HT-29 (cell line): ENCODE results near the gene BEAN1. TPM values are rescaled to one million over a fixed set of nuclear protein-coding genes. Genes with fewer than 3 reads are reported as not detected.

Source experiments
- DNase-seq: peaks from one replicate; pipeline ENCODE4 v3.0.0-alpha.2; 2015; ENCODE audit warnings: low spot score
- total RNA-seq: library from RNA; depleted of rRNA; stranded (reverse); fragments of >200 nt; shearing (Covaris generic); gene quantifications from 2 replicates; pipeline ENCODE4 v1.2.3, GENCODE V29; 2014; rRNA removed

The BEAN1 gene, protein sequence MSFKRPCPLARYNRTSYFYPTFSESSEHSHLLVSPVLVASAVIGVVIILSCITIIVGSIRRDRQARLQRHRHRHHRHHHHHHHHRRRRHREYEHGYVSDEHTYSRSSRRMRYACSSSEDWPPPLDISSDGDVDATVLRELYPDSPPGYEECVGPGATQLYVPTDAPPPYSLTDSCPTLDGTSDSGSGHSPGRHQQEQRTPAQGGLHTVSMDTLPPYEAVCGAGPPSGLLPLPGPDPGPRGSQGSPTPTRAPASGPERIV
- total RNA-seq: 0.26 TPM in 1 of 2 replicates, not detected in the other

DNA sequence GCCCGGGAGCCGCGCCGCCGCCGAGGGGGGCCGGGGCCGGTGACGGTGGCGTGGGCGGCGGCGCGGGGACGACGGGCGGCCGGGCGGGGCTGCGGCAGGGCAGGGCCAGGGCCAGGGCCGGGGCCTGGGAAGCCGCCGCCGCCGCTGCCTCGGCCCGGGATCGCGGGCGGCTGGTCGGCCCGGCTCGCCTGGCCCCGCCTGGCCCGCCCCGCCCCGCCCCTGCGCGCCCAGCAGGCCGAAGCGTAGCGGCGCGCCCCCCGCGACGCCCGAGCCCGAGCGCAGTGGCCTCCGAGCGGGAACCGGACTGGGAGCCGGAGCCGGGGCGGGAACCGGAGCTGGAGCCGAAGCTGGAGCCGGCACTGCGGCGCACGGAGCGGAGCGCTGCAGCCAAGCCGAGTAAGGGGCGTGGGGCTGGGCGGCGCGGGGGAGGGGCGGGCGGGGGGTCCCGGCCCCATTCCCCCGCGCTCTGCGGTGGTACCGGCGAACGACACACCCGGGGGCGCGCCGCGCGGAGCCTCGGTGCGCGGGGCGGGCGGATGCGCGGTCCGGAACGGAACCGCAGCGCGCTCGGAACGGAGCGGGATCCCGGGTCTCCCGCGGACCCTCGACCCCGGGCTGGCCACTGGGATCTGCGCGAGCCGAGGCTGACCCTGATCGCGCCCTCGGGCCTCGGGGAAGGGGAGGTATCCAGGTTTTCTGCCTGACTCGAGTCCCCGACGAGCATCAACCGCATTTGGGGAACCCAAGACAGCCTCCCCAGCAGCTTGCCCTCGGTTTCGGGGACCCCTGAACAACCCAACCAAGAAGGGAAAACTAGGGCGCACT lies at the start of gene BEAN1:
TSS of gene BEAN1 (plus strand) at position 260 of the 825 bp plus-strand sequence. CDS start 10,382 bp downstream, outside the sequence.
- DNase-seq: no peak

DNA sequence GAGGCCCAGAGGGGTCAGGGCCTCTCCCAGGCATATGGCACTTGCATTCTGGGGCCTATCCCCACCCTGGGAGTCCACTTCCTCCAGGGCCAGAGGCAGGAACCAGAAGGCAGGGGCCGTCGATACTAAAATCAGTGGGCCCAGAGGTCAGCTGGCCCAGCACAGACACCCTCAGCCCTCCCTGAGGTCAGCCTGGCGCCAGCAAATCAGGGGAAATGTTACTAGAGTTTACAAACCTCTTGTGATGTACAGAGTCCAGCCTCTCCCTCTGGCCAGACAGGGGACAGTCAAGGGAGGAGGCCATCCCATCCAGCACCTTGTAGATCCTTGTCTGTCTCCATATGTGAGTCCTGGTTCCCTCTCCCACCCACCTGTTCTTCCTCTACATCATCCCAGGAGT lies 49.8 kb upstream of the BEAN1 start:
- no peak for DNase-seq

DNA sequence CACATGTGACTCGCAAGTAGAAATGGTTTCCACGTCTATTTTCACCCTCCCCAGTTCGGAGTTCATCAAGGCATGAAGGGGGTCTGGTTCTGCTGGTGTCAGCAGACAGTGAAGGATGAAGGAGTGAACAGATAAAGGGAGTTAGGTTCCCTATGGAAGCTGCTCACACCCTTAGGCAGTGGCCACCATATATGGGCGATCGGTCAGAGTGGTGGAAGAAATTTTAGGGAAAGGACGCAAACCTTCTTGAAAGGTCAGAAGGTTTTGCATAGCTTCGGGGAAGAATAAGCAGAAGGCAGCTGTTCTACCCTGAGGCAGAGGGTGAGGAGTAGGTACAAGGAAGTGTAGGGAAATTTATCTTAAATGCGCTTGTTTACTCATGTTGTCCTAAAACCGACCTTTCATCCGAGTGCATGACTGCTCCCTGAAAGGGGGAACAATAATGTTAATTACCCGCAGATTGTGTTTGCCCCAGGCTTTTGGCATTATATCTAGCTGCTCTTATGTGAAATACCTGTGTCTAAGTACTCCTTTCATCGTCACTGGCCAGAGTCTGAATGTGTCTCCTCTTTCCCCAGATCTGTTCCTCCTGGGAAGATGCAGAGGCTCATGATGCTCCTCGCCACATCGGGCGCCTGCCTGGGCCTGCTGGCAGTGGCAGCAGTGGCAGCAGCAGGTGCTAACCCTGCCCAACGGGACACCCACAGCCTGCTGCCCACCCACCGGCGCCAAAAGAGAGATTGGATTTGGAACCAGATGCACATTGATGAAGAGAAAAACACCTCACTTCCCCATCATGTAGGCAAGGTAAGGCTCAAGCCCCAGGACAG lies 48.1 kb upstream of the BEAN1 start:
- no peak for DNase-seq

DNA sequence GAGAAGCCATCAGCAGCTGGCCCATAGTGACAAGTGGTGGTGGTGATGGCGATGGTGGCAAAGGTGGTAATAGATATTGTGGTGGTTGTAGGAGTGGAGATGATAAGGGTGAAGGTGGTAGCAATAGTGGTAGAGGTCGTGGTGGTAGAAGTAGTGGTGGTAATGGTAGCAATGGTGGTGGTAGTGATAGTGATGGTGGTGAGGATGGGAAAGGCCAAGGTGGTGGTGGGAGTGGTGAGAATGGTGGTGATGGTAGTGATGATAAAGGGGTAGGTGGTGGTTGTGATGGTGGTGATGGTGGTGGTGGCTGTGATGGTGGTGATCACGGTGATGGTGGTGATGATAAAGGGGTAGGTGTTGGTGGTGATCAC lies 47.5 kb upstream of the BEAN1 start:
- no peak for DNase-seq

DNA sequence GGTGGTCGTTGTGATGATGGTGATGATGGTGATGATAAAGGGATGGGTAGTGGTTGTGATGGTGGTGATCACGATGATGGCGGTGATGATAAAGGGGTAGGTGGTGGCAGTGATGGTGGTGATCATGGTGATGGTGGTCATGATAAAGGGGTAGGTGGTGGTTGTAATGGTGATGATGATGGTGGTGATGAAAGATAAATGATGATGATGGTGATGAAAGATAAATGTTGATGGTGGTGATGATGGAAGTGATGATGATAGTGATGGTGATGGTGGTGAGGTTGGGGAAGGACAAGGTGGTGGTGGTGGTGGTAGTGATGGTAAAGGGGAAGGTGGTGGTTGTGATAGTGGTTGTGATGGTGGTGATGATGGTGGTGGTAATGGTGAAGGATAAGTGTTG lies 46.7 kb upstream of the BEAN1 start:
- no peak for DNase-seq

DNA sequence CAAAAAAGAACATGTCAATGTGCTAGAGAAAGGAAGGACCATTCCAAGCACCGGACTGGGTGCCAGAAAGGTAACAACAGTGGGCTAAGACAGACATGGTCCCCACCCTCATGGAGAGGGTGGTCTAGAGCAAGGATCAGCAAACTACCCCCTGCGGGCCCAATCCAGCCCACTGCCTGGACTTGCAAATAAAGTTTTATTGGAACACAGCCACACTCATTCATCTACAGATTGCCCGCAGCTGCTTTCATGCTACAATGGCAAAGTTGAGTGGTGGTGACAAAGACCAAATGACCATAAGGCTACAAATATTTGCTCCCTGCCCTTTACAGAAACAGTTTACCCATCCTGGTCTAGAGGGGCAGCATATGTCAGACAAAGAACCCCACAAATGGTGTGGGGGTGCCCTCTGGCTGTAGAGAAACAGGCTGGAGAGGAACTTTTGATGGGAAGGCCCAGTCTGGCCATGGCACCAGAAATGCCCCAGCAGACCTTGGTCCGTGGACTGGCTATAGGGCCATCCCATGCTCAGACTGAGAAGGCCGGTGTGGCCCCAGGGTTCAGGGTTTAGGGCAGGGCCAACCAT lies 45.4 kb upstream of the BEAN1 start:
- no peak for DNase-seq

DNA sequence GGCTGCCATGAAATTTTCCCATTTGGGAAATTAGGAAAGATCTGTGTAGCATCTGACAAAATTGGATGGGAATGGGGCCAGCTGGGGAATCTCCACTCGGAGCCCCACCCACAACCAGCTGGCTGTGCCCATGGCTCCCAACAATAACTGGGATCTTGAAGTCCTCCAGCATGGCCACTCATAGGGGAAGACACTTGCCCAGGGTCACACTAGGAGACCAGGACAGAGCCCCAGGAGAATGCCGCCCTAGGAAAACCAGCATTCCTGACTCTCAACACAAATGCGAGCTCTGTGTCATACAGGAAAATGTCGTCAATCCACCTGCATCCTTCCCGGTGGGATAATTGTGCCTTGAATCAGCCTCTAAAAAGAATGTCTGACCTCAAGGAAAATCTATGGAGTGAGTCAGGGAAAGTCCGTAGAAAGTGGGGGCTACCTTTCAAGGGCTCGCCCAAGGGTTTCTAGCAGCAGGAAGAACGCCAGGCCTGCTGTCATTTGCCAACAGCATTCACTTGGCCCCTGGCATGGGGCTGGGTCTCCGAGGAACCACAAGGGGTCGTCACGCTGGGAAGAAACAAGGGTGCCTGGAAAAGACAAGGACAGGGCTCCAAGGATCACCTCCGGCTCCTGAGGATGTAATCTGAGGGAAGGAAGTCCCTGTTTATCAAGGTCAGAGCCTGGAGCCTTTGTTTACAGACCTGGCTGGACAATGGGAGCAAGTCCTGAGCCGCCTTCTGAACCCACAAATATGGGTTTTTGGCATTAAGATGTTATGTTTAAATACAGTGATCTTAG lies 44.7 kb upstream of the BEAN1 start:
- no peak for DNase-seq

DNA sequence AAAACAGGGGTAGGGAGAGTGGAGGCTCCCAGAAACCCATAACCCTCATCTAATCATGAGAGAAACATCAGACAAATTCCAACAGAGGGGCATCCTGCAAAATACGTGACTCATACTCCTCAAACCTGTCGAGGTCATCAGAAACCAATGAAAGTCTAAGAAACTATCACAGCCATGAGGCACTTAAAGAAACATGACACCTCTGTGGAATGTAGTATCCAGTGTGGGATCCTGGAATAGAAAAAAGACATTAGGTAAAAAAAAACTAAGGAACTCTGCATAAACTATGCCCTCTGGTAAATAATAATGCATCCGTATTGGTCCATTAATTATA lies 44.2 kb upstream of the BEAN1 start:
- no peak for DNase-seq

DNA sequence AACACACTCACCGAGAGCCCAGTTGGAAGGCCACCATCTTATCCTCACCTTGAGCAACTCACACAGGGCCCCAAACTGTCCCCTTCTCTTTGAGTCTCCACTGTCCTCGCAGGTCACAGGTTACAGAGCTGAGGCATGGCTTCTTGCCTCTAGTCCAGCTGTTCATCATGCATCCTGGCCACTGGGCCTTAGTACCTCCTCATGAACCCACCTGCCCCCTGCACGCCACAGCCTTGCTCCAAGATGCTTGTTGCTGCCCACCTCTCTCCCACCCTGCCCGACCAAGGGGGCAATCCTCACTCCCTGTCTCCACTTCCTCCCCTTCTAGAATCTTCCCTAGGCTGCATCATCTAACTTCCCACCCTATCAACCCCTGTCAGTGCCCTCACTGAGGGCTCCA lies 43.5 kb upstream of the BEAN1 start:
- DNase-seq: no peak

DNA sequence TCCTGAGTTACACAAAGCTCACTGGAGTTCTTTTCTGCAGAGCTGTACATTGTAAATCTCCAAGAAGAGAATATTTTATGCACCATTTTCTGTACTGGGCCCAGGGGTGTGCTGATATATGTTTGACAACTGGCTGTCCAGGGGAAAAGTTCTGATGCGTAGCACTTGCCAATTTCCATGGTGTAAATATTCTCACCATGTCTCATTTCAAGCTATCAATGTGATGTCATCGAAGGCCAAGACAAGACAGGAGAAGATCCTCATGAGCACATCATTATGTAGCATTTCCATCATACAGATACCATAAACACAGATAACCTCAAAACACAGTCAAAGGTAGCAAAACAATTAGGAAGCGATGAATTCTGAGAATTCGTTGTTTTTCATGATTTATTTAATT lies 41.7 kb upstream of the BEAN1 start:
- DNase-seq: no peak

DNA sequence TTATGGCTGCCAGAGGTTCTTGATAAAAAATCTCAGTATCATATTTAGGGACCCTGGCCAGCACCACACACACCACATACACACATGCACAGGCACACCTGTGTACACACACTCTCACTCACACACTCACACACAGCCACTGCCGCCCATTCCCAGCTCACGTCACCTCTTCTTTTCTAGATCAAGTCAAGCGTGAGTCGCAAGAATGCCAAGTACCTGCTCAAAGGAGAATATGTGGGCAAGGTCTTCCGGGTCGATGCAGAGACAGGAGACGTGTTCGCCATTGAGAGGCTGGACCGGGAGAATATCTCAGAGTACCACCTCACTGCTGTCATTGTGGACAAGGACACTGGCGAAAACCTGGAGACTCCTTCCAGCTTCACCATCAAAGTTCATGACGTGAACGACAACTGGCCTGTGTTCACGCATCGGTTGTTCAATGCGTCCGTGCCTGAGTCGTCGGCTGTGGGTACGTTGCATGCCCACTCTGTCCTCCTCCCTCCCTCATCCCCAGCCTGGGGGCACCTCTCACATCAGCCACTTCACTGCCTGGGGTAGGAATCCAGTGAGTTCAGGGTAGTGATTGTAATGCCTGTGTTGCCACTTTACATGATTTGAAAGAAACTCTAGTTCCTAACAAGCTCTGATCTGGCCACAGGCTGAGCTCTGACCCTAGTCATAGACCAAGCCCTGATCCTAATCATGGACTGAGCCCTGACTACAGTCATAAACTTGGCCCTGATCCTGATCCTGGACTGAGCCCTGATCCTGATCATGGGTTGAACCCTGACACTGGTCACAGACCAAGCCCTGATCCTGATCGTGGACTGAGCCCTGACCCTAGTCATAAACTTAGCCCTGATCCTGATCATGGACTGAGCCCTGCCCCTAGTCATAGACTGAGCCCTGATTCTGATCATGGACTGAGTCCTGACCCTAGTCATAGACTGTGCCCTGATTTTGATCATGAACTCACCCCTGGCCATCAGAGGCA lies 40.2 kb upstream of the BEAN1 start:
- DNase-seq: no peak

DNA sequence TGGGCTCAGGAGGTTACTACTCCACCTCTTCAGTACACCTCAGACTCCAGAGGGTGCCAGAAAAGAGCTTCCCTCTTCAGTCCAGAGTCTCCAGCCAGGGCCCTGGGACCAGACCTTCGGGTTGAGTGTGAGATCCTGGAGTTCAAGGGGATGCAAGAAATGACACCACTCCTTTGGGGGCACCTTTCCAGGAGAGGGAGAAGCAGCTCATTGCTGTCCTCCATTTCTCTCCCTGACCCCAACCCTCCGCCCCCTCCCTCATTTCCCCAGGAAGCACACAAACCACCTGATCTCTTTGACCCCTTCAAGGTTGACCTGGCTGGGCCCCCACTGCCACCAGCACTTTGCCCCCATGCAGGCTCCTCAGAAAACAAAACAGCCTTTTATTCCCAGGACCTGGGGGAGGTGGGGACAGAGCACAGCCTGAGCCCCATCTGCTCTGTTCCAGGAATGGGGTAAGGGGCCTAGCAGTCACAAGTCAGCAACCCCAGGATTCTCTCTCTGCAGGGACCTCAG lies 39.2 kb upstream of the BEAN1 start:
- DNase-seq: no peak

DNA sequence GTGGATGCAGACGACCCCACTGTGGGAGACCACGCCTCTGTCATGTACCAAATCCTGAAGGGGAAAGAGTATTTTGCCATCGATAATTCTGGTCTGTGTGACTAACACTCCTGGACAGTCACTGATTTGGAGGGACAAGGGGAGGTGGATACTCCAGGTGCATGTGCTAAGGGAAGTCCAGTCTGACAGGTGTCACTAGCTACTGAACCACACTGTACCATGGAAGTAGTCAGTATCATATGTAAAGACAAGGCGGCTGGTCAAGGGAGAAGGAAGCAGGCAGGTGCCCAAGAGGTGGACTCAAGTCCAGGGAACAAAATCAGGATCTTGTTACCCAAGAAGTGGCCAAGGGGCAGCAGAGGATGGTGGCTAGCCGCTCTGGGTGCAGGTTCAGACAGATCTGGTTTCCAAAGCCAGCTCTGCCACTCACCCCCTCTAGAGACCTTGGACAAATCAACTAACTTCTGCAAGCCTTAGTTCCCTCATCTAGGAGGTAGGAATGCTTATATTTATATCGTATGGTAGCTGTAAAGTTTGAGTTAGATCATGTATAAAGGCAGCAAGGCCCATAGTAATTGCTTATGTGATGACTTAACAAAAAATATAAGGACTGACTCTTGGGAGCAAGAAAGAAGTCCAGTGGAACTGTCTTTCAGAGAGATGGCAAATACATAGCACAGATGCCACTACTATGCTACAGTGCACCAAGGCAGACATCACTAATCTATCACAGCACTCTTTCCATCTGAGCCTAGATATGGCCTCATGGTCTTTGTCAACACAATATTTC lies 38.5 kb upstream of the BEAN1 start:
- DNase-seq: no peak

DNA sequence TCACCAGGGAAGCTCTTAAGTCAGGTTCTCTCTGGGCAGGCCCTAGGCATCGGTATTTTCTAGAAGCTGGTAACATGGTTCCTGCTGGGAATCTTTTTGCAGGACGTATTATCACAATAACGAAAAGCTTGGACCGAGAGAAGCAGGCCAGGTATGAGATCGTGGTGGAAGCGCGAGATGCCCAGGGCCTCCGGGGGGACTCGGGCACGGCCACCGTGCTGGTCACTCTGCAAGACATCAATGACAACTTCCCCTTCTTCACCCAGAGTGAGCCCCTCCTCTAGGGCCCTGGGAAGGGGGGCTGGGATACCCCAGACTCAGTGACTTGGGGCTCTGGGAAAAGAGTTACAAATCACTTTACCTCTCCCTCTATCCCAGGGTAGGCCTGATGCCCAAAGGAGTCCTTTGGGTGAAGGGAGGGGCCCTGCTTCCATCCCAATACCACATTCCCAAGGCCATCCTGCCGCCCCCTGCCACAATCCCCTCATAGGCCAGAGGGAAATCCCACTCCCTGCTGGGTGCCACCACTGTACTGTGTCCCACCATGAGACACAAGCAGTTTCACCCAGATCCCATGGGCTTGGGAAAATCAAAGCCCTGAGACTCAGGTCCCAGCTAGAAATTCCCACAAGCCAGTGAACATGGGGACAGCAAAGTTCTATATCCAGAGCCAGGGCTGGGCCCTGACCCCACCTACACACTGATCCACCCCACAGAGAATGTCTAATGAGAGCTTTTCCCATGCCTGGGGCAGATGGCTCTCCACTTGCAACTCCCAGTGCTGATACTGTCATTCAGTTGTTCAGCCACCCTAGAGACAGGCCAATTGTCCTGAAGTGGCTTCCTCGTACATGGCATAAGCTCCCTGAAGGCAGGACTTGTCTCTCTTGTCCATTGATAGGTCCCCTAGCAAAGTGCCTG lies 37.6 kb upstream of the BEAN1 start:
- no peak for DNase-seq

DNA sequence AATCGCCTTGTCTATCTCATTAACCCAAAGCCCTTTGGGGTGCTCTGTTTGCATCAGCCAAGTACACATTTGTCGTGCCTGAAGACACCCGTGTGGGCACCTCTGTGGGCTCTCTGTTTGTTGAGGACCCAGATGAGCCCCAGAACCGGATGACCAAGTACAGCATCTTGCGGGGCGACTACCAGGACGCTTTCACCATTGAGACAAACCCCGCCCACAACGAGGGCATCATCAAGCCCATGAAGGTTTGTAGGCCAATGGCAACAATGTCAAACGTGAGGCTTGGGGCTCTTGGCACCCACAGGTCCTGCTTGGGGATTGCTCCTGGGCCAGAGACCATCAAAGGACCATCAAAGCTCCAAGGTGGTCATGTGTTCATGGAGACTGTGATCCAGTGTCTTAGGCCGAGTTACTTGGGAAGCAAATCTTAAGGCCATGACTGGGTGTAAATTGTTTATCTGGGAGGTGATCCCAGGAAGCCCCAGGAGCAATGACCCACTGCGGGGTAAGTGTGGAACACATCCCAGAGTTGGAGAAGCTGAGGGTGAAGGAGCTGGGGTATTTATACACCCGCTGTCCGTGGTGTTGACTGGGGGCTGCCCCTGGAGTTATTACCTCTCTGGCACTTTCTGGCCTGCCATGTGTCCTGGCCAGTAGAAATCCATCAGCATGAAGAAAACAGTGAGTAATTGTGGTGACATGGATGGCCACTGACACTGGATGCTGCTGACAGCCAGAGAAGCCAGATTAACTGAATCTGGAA lies 36.6 kb upstream of the BEAN1 start:
- no peak for DNase-seq

DNA sequence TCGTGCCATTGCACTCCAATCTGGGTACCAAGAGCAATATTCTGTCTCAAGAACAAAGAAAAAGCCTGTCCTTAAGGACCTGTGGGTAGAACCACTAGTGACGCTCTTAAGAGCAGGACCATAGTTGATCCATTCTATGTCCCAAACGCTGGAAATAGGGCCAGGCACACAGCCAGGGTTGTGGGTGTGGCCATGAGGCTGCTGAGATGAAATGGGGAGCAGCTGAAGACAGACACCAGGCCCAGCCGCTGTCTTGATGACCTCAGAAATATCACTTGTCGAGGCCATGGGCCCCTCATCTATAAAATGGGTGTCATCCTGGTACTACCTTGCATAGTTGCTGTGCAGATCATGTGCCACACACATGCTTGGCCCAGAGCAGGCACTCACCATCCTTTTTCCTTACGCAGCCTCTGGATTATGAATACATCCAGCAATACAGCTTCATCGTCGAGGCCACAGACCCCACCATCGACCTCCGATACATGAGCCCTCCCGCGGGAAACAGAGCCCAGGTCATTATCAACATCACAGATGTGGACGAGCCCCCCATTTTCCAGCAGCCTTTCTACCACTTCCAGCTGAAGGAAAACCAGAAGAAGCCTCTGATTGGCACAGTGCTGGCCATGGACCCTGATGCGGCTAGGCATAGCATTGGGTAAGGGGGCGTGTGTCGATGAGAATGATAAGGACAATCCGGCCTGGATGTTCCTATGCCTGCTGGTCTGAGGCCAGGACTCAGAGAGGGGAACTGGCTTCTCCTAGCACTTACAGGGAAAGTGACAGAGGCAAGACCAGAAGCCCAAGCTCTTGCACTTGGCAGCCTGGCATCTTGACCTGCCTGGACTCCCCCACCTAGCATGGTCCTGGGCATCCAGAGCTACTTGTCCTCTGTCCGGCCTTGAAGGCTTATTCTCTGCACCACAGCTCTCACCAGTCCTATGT lies 35.1 kb upstream of the BEAN1 start:
- no peak for DNase-seq
